ENCODE data around the gene COPS7A. TPM values are rescaled to one million over a fixed set of nuclear protein-coding genes. Genes with fewer than 3 reads are reported as not detected.

Gene COPS7A
- total and polyA plus RNA-seq, 9 of the 15 experiments (the other 6 are each of a cell fraction or from before 2014, with no cell fraction given) = 12.7 to 36.0 (median 24.3) TPM

- TF ChIP-seq MXD1 (CRISPR knock-in tag; IDR thresholded peaks at IDR 0.05; ENCODE audit: borderline replicate concordance, poor library complexity, severe bottlenecking) (no peak), ESRRA (IDR thresholded peaks at IDR 0.05; ENCODE audit: borderline replicate concordance, low read depth) (peak; percentile 11; the same call in 1 of the 2 replicates), SRSF1 (IDR thresholded peaks at IDR 0.05; ENCODE audit: low read depth, low read length) (no peak), RCOR1 (IDR thresholded peaks at IDR 0.05; ENCODE audit: borderline replicate concordance in 1 of 2, low read depth in 2 of 2, low read length in 2 of 2) (no peak; a peak in 1 of 4 replicates), TAL1 (IDR thresholded peaks at IDR 0.05) (no peak), ZBED1 (IDR thresholded peaks at IDR 0.05) (no peak), SUPT5H (IDR thresholded peaks at IDR 0.05) (0 out of 2 replicates have a peak, but pooled peaks have one; percentile 32), SREBF1 (IDR thresholded peaks at IDR 0.05; ENCODE audit: borderline replicate concordance, low read depth, low read length) (no peak), CBFB (CRISPR knock-in tag; IDR thresholded peaks at IDR 0.05) (no peak), CTCF (IDR thresholded peaks at IDR 0.05 in 2 of 3, conservative IDR thresholded peaks at IDR 0.05 in 1 of 3; ENCODE audit: insufficient read depth in 2 of 3, low read depth in 1 of 3, low read length in 3 of 3) (peak; percentile 36 to 85 (median 60))
- TF ChIP-seq, protein P1, sequence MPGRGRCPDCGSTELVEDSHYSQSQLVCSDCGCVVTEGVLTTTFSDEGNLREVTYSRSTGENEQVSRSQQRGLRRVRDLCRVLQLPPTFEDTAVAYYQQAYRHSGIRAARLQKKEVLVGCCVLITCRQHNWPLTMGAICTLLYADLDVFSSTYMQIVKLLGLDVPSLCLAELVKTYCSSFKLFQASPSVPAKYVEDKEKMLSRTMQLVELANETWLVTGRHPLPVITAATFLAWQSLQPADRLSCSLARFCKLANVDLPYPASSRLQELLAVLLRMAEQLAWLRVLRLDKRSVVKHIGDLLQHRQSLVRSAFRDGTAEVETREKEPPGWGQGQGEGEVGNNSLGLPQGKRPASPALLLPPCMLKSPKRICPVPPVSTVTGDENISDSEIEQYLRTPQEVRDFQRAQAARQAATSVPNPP (IDR thresholded peaks at IDR 0.05; ENCODE audit: borderline replicate concordance, insufficient read depth, insufficient read length) = no peak
- TF ChIP-seq, protein P2, sequence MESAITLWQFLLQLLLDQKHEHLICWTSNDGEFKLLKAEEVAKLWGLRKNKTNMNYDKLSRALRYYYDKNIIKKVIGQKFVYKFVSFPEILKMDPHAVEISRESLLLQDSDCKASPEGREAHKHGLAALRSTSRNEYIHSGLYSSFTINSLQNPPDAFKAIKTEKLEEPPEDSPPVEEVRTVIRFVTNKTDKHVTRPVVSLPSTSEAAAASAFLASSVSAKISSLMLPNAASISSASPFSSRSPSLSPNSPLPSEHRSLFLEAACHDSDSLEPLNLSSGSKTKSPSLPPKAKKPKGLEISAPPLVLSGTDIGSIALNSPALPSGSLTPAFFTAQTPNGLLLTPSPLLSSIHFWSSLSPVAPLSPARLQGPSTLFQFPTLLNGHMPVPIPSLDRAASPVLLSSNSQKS (CRISPR knock-in tag; IDR thresholded peaks at IDR 0.05) = no peak
These were observed 43.0 kb downstream of the COPS7A start (continued) for GRCh38 chr12:6766651-6767349.

All from K562 (cell line).